ACC112 (cell line): Measurements from ENCODE around the gene FBXW10B.
"Not testable (repeated sequence)": the region's sequence is repeated elsewhere in the genome, so short reads cannot be mapped to it uniquely, and the experiment has no call there.

Experiments used
- H2AFZ ChIP-seq: fragments of 200-600 bp; sonication (generic); one replicate; pipeline ENCODE4 v1.6.0; 2017; ENCODE audit warnings: antibody characterized with exemption, low read length; ENCODE audit not compliant: unreplicated experiment
- H3K27ac ChIP-seq: fragments of 200-600 bp; sonication (generic); 2 replicates; pipeline ENCODE4 v1.5.1; 2014; ENCODE audit warnings: low read depth, mild to moderate bottlenecking, antibody characterized with exemption, low read length, moderate library complexity
- H3K27me3 ChIP-seq: fragments of 200-600 bp; sonication (generic); 2 replicates; pipeline ENCODE4 v1.6.1; 2014; ENCODE audit warnings: mild to moderate bottlenecking, antibody characterized with exemption, low read length, moderate library complexity, mixed read lengths; ENCODE audit not compliant: insufficient read depth
- H3K36me3 ChIP-seq: fragments of 200-600 bp; sonication (generic); 2 replicates; pipeline ENCODE4 v1.6.1; 2016; ENCODE audit warnings: mild to moderate bottlenecking, antibody characterized with exemption, low read length, moderate library complexity, mixed read lengths; ENCODE audit not compliant: insufficient read depth
- H3K4me1 ChIP-seq: fragments of 200-600 bp; sonication (generic); one replicate; pipeline ENCODE4 v1.6.1; 2016; ENCODE audit warnings: low read length, mixed read lengths; ENCODE audit not compliant: insufficient read depth, unreplicated experiment, control insufficient read depth
- H3K4me3 ChIP-seq: fragments of 200-600 bp; sonication (generic); 2 replicates; pipeline ENCODE4 v1.5.1; 2014; ENCODE audit warnings: mild to moderate bottlenecking, low read depth, low read length
- H3K79me2 ChIP-seq: fragments of 200-600 bp; sonication (generic); one replicate; pipeline ENCODE4 v1.6.0; 2016; ENCODE audit warnings: low read length; ENCODE audit not compliant: control insufficient read depth, unreplicated experiment, insufficient read depth

FBXW10B gene, protein sequence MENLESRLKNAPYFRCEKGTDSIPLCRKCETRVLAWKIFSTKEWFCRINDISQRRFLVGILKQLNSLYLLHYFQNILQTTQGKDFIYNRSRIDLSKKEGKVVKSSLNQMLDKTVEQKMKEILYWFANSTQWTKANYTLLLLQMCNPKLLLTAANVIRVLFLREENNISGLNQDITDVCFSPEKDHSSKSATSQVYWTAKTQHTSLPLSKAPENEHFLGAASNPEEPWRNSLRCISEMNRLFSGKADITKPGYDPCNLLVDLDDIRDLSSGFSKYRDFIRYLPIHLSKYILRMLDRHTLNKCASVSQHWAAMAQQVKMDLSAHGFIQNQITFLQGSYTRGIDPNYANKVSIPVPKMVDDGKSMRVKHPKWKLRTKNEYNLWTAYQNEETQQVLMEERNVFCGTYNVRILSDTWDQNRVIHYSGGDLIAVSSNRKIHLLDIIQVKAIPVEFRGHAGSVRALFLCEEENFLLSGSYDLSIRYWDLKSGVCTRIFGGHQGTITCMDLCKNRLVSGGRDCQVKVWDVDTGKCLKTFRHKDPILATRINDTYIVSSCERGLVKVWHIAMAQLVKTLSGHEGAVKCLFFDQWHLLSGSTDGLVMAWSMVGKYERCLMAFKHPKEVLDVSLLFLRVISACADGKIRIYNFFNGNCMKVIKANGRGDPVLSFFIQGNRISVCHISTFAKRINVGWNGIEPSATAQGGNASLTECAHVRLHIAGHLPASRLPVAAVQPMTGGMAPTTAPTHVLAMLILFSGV

GRCh38 chr17:15619331-15620058 lies at the start of gene FBXW10B:
Gene FBXW10B (minus strand): TSS chr17:15619704. CDS start chr17:15619512, 192 bp downstream.
- H3K27me3 ChIP-seq, H3K27ac ChIP-seq, H3K36me3 ChIP-seq, H3K4me3 ChIP-seq, H3K4me1 ChIP-seq, H2AFZ ChIP-seq, H3K79me2 ChIP-seq: not testable (repeated sequence)

DNA sequence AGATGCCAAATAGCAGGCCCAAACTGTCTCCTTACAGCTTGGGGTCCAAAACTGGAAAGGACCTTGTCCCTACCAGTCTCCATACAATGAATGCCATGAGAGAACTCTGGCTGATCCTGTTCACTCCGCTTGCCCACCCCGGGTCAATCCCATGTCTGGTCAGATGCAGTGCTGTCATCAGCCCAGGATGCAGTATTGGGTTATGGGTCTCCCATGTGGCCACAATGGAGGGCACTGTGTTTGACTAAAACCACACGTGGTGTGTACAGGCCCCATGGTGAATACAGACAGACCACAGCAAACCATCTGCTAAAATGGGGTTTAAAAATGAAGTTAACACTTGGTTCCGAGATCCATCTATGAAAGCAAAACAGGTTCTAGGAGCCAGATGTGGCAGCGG lies 44.2 kb upstream of the FBXW10B start:
- peaks cover 3% of the 10 kb centered on the region; the same call in 1 of the 2 replicates for H3K36me3 ChIP-seq
- no peaks in the 10 kb centered on the region for H3K4me1 ChIP-seq
- H3K27me3 ChIP-seq: no peaks in the 10 kb centered on the region
- H3K4me3 ChIP-seq: no peak overlapping the region
- H3K79me2 ChIP-seq: no peaks in the 10 kb centered on the region
- H2AFZ ChIP-seq: no peak overlapping the region
- H3K27ac ChIP-seq: no peak overlapping the region

DNA sequence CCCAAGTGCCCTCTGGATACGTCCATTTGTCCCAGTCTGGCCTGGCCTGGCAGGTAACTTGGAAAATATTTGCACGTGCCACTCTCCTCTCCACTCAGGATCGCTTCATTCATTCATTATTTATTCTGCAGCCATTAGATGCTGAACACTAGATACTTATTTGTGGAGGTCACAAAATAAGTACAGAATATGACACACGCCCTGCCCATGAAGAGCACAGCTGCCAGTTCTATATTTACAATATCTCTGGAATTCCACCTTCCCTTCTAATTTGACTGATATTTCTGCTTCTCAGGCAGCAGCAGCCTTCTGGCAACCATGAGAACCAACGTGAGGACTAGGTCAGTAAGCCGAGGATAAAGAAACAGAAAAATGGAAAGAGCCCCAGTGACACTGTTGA lies 43.7 kb upstream of the FBXW10B start:
- H3K27me3 ChIP-seq: no peaks in the 10 kb centered on the region
- H2AFZ ChIP-seq: no peak overlapping the region
- no peak overlapping the region for H3K4me3 ChIP-seq
- no peaks in the 10 kb centered on the region for H3K4me1 ChIP-seq
- H3K27ac ChIP-seq: no peak overlapping the region
- H3K79me2 ChIP-seq: no peaks in the 10 kb centered on the region
- H3K36me3 ChIP-seq: peaks cover 3% of the 10 kb centered on the region; the same call in 1 of the 2 replicates

DNA sequence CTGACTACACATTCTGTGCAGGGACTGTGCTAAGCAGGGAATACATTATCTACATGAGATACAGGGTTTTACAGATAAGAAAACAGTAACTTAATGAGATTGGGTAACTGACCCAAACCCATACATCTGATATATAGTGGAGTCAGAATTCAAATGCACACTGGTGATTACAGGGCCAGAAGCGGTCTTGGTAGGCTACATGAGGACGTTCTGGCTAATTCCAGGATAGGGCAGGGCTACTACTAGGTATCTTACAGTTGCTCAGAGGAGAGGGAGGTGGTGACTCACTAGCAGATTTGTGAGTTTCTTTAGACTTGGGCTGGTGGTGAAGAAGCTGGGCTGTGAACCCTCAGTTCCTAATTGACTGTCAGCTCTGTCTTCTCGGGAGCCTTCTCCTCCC lies 43.2 kb upstream of the FBXW10B start:
- Histone ChIP-seq H3K27ac (no peak overlapping the region), H2AFZ (no peak overlapping the region), H3K27me3 (no peaks in the 10 kb centered on the region), H3K4me3 (no peak overlapping the region), H3K36me3 (peaks cover 5% of the 10 kb centered on the region; the same call in 1 of the 2 replicates), H3K79me2 (no peaks in the 10 kb centered on the region), H3K4me1 (no peaks in the 10 kb centered on the region)

DNA sequence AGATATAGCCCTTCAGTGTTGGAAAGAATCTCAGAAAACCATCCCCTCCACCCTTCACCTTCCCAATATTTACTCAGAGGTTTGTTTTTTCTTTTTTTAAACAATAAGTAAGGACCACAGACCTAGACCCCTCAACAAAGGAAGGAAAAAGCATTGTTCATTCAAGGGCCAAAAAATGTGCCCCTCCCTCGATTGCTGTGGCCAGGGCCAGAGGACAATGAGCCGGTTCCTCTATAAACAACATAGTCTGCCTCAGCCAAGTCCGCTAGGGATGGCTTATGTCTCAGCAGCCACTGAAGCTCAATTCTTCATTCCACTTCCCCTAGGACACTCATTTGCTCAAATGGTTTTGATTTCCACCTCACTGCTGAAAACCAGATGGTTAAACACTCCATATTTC lies 40.6 kb upstream of the FBXW10B start:
- no peak overlapping the region for H3K27ac ChIP-seq
- no peaks in the 10 kb centered on the region for H3K4me1 ChIP-seq
- no peak overlapping the region for H2AFZ ChIP-seq

GRCh38 chr17:15659663-15660062 lies 40.2 kb upstream of the FBXW10B start:
- H3K27me3 ChIP-seq: no peaks in the 10 kb centered on the region
- no peaks in the 10 kb centered on the region for H3K79me2 ChIP-seq
- H3K4me1 ChIP-seq: no peaks in the 10 kb centered on the region
- H2AFZ ChIP-seq: no peak overlapping the region
- no peak overlapping the region for H3K27ac ChIP-seq
- H3K36me3 ChIP-seq: peaks cover 6% of the 10 kb centered on the region; the same call in 1 of the 2 replicates
- H3K4me3 ChIP-seq: no peak overlapping the region

More for the DNA sequence above, 40.6 kb upstream of the FBXW10B start:
- no peaks in the 10 kb centered on the region for H3K79me2 ChIP-seq
- no peaks in the 10 kb centered on the region for H3K27me3 ChIP-seq
- no peak overlapping the region for H3K4me3 ChIP-seq
- H3K36me3 ChIP-seq: peaks cover 6% of the 10 kb centered on the region; the same call in 1 of the 2 replicates

DNA sequence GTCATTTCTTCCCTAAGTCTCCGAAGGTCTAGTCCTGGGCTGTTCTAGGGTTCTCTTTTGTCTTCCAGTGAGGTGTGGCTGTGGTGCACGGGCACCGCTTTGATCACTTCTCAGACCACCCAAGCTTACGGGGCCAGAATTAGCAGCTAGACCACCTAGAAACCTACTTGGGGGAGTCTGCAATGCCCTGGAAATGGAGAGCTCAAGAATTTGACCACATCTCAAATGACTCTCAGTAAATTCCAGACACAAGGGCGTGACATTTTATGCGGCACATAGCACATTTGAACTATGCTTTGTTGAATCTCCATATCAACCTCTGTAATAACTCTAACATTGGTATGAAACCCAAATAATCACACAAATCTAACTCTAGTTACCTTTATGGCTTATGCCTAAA lies 39.7 kb upstream of the FBXW10B start:
- H3K4me1 ChIP-seq: no peaks in the 10 kb centered on the region

DNA sequence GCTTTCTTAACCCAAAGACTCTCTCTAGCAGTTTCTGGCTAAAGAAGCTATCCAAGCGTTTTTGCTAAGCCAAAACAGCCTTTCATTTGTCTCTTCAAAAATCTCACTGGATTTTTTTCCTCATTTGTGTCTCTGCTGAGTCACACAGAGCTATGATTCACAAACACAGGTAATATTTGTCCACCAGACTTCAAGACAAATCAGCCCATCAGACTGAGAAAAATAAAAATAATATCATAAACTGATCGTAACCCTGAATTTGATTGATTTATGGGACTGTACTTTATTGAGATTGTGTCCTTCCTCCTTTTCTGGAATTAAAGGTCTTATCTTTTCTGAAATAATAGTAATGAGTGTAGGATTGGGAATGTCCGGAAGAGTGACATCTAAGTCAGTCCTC lies 38.8 kb upstream of the FBXW10B start:
- no peak overlapping the region for H3K27ac ChIP-seq

More for the DNA sequence above, 39.7 kb upstream of the FBXW10B start:
- Histone ChIP-seq H3K4me3 (no peak overlapping the region), H3K36me3 (peaks cover 6% of the 10 kb centered on the region; the same call in 1 of the 2 replicates), H3K27me3 (no peaks in the 10 kb centered on the region), H2AFZ (no peak overlapping the region), H3K27ac (no peak overlapping the region), H3K79me2 (no peaks in the 10 kb centered on the region)

DNA sequence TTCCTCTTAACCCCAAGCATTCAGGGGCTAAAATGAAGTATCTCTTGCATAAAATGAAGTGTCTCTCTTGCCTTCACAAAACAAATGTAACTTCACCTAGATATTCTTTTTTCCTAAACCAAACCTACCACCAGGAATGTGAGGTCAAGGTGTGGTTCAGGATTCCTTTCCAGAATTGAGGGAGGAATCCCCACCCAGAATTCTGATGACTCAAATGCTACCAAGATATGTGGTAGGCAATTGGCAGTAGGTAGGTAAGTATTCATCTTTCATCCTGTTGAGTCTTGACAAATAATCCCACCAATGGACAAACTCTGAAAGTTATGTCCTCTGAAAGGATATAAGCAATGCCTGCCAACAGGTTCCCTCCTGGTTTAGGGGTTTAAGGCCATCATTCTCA lies 38.4 kb upstream of the FBXW10B start:
- H3K27ac ChIP-seq: no peak overlapping the region
- H3K79me2 ChIP-seq: no peaks in the 10 kb centered on the region
- H3K27me3 ChIP-seq: no peaks in the 10 kb centered on the region
- peaks cover 3% of the 10 kb centered on the region; the same call in 1 of the 2 replicates for H3K36me3 ChIP-seq
- no peaks in the 10 kb centered on the region for H3K4me1 ChIP-seq
- H3K4me3 ChIP-seq: no peak overlapping the region
- no peak overlapping the region for H2AFZ ChIP-seq

More for the DNA sequence above, 38.8 kb upstream of the FBXW10B start:
- Histone ChIP-seq H3K4me1 (no peaks in the 10 kb centered on the region), H3K27me3 (no peaks in the 10 kb centered on the region), H3K36me3 (peaks cover 3% of the 10 kb centered on the region; the same call in 1 of the 2 replicates), H2AFZ (no peak overlapping the region), H3K79me2 (no peaks in the 10 kb centered on the region), H3K4me3 (no peak overlapping the region)

DNA sequence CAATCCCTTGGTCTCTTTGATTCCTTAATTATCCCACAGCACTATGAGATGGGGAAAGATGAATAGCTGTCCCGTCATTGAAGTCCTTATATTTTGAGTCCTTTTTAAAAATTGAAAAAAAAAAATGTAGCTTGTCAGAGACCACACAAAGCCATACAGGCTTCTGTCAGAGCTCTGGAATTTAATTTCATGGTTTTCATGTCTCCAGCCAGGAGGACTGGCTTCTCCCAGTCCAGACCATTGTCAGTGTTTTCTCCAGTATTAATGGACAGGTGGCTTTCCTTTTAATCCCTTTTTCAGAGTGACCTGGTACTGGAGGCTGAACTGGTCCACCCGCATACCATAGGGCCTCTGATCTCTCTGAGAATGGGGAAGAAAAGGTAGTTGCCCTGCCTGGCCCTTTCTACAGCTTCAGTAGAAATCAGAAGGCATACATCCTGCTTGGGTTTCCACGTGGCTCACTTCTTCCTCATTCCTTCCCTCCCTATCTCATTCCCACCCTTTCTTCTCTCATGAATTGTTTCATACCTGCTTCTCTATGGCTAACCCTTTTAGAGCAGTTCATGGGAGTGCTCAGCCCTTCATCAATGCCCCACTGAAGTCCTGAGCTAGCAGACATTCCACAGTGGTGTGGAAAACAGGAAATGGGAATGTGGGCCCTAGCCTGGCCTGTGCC lies 35.5 kb upstream of the FBXW10B start:
- no peak overlapping the region for H2AFZ ChIP-seq
- H3K4me3 ChIP-seq: no peak overlapping the region
- H3K27me3 ChIP-seq: no peaks in the 10 kb centered on the region
- no peak overlapping the region for H3K27ac ChIP-seq
- peaks cover 13% of the 10 kb centered on the region for H3K79me2 ChIP-seq
- peaks cover 3% of the 10 kb centered on the region; the same call in 1 of the 2 replicates for H3K36me3 ChIP-seq
- H3K4me1 ChIP-seq: peaks cover 7% of the 10 kb centered on the region
